Measurements from ENCODE around the gene MMP7.

- TF ChIP-seq CTCF (IDR thresholded peaks at IDR 0.05) (no peak), POLR2A (IDR thresholded peaks at IDR 0.05) (no peak), EP300 (IDR thresholded peaks at IDR 0.05) (no peak), POLR2AphosphoS5 (IDR thresholded peaks at IDR 0.05) (no peak)
Observed at GRCh38 chr11:102530558-102530957, at the start of gene MMP7.
